Astrocyte (in vitro differentiated cells and primary cell): ENCODE measurements around the gene IDI1.

Experiments
- EZH2 ChIP-seq: IDR thresholded peaks from 2 replicates; pipeline ENCODE4 v1.6.1; 2012; ENCODE audit warnings: mild to moderate bottlenecking, low read length, inconsistent platforms; ENCODE audit not compliant: insufficient read depth
- TF ChIP-seq, protein P1 (sequence below): IDR thresholded peaks from 2 replicates; pipeline ENCODE4 v1.5.1; 2011; ENCODE audit warnings: low read depth, mild to moderate bottlenecking, inconsistent platforms, low read length, moderate library complexity; ENCODE audit not compliant: insufficient read depth

DNA sequence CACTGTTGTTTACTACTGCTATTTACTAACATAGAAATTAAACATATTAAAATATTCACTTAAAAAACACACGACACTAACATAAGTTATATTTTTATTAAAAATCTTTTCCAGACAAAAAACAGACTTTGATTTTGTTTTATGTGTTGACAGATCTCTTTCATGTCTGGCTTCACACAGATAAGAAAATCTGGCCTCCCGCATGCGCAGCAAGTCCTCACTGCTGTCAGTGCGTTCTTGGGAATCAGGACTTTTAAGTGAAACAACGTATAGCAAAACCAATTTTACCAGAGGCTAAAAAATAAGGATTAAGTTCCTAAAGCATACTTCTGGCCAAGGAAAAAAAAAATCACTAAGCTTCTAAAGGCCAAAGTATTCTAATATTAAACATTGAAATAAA is 1.2 kb upstream of the IDI1 start:
- TF ChIP-seq, protein P1, sequence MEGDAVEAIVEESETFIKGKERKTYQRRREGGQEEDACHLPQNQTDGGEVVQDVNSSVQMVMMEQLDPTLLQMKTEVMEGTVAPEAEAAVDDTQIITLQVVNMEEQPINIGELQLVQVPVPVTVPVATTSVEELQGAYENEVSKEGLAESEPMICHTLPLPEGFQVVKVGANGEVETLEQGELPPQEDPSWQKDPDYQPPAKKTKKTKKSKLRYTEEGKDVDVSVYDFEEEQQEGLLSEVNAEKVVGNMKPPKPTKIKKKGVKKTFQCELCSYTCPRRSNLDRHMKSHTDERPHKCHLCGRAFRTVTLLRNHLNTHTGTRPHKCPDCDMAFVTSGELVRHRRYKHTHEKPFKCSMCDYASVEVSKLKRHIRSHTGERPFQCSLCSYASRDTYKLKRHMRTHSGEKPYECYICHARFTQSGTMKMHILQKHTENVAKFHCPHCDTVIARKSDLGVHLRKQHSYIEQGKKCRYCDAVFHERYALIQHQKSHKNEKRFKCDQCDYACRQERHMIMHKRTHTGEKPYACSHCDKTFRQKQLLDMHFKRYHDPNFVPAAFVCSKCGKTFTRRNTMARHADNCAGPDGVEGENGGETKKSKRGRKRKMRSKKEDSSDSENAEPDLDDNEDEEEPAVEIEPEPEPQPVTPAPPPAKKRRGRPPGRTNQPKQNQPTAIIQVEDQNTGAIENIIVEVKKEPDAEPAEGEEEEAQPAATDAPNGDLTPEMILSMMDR: no peak
- TF ChIP-seq EZH2: no peak
